ENCODE measurements around the gene GTF3C5. TPM values are rescaled to one million over a fixed set of nuclear protein-coding genes. Genes with fewer than 3 reads are reported as not detected.
A peak's percentile ranks its signal among the peaks of the same experiment; 100 is the strongest.

Gene GTF3C5
- total RNA-seq, 1 experiment from 2014 or later = 79.6 TPM

- no peaks in the 10 kb centered on the region for H3K9me3 ChIP-seq (ENCODE audit: insufficient read depth, low read depth)
- H2AFZ ChIP-seq = no peak overlapping the region
- no TSS peak for BruUV-seq (replicated peaks)
- TF ChIP-seq CTCF (conservative IDR thresholded peaks at IDR 0.05) (no peak), EZH2 (IDR thresholded peaks at IDR 0.05; ENCODE audit: low read depth) (no peak)
- ChIA-PET POLR2A (ENCODE audit: unreplicated experiment) (no interaction called here), CTCF (no interaction called here)
- H3K4me2 ChIP-seq = peak overlapping the region; percentile 36; the same call in 1 of the 2 replicates
- H4K20me1 ChIP-seq (ENCODE audit: insufficient read depth) = no peaks in the 10 kb centered on the region
- H3K4me1 ChIP-seq (replicated peaks; ENCODE audit: insufficient read depth) = no peaks in the 10 kb centered on the region
- no peak overlapping the region for H3K4me3 ChIP-seq
- DNase-seq = peak; percentile 37 to 46
- H3K9me2 ChIP-seq (ENCODE audit: insufficient read depth) = no peaks in the 10 kb centered on the region
- intact Hi-C loops (cut with micrococcal nuclease; ENCODE audit: unreplicated experiment) = no loop called here
- no peaks in the 10 kb centered on the region for H3F3A ChIP-seq (ENCODE audit: insufficient read depth, low read depth)
- no peak overlapping the region for H3K27ac ChIP-seq
- H3K79me2 ChIP-seq (ENCODE audit: low read depth) = no peaks in the 10 kb centered on the region
- no peaks in the 10 kb centered on the region for H3K36me3 ChIP-seq (ENCODE audit: low read depth)
- peaks cover 95% of the 10 kb centered on the region for H3K27me3 ChIP-seq (ENCODE audit: insufficient read depth, low read depth)
These were observed 36.2 kb upstream of the GTF3C5 start for GRCh38 chr9:132994410-132995120.

GRCh38 chr9:132995121-132995420 is 35.7 kb upstream of the GTF3C5 start:
- no peak overlapping the region for H2AFZ ChIP-seq
- no peaks in the 10 kb centered on the region for H3K79me2 ChIP-seq (ENCODE audit: low read depth)
- DNase-seq = no peak
- H3K36me3 ChIP-seq (ENCODE audit: low read depth) = no peaks in the 10 kb centered on the region
- CTCF ChIA-PET = no interaction called here
- TF ChIP-seq CTCF (conservative IDR thresholded peaks at IDR 0.05) (no peak), EZH2 (IDR thresholded peaks at IDR 0.05; ENCODE audit: low read depth) (no peak)
- H3F3A ChIP-seq (ENCODE audit: insufficient read depth, low read depth) = no peaks in the 10 kb centered on the region
- no peaks in the 10 kb centered on the region for H3K4me1 ChIP-seq (replicated peaks; ENCODE audit: insufficient read depth)
- no peaks in the 10 kb centered on the region for H4K20me1 ChIP-seq (ENCODE audit: insufficient read depth)
- no TSS peak for BruUV-seq (replicated peaks)
- H3K27me3 ChIP-seq (ENCODE audit: insufficient read depth, low read depth) = peaks cover 95% of the 10 kb centered on the region
- H3K4me2 ChIP-seq = no peak overlapping the region
- POLR2A ChIA-PET (ENCODE audit: unreplicated experiment) = no interaction called here
- H3K4me3 ChIP-seq = no peak overlapping the region
- intact Hi-C loops (cut with micrococcal nuclease; ENCODE audit: unreplicated experiment) = no loop called here
- H3K9me2 ChIP-seq (ENCODE audit: insufficient read depth) = no peaks in the 10 kb centered on the region
- H3K9me3 ChIP-seq (ENCODE audit: insufficient read depth, low read depth) = no peaks in the 10 kb centered on the region
- H3K27ac ChIP-seq = no peak overlapping the region

DNA sequence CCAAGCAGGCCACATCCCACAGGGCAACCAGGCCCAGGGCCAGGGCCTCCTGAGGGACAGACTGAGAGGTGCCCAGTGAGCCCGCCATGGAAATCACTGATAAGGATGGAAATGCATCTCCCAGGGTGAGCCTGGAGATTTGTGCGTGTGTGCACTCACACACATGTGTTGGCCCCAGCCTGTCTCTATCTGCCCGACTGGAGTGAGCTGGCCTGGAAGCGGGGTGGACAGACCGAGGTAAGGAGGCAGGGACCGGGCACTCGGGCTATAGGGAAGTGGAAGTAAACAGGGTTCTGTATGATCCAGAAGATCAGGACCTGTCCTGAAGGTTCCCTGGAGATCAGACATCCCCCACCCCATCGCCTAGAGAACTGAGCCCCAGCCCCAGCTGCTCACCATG is 34.9 kb upstream of the GTF3C5 start:
- Histone ChIP-seq H3K36me3 (ENCODE audit: low read depth) (no peaks in the 10 kb centered on the region), H3F3A (ENCODE audit: insufficient read depth, low read depth) (no peaks in the 10 kb centered on the region), H3K9me3 (ENCODE audit: insufficient read depth, low read depth) (no peaks in the 10 kb centered on the region), H3K4me2 (no peak overlapping the region), H3K79me2 (ENCODE audit: low read depth) (no peaks in the 10 kb centered on the region), H2AFZ (no peak overlapping the region), H3K27ac (no peak overlapping the region), H3K4me1 (replicated peaks; ENCODE audit: insufficient read depth) (no peaks in the 10 kb centered on the region), H3K9me2 (ENCODE audit: insufficient read depth) (no peaks in the 10 kb centered on the region), H3K27me3 (ENCODE audit: insufficient read depth, low read depth) (peaks cover 95% of the 10 kb centered on the region), H4K20me1 (ENCODE audit: insufficient read depth) (no peaks in the 10 kb centered on the region), H3K4me3 (no peak overlapping the region)
- ChIA-PET POLR2A (ENCODE audit: unreplicated experiment) (no interaction called here), CTCF (no interaction called here)
- no TSS peak for BruUV-seq (replicated peaks)
- intact Hi-C loops (cut with micrococcal nuclease; ENCODE audit: unreplicated experiment) = no loop called here
- TF ChIP-seq CTCF (conservative IDR thresholded peaks at IDR 0.05) (no peak), EZH2 (IDR thresholded peaks at IDR 0.05; ENCODE audit: low read depth) (no peak)
- no peak for DNase-seq

Measured in PC-9 (cell line).